Stimulated activated CD8-positive, alpha-beta memory T cell treated with anti-CD3 and anti-CD28 coated beads, Interleukin-7, amount 100 ng/mL, for 48 hours (primary cell): ENCODE data around the gene CENPO.
"Not testable (repeated sequence)": the region's sequence is repeated elsewhere in the genome, so short reads cannot be mapped to it uniquely, and the experiment has no call there.

ENCODE experiments used
- DNase-seq, 2 donors: peaks; one replicate each; pipeline ENCODE4 v3.0.0-alpha.2; 2020; ENCODE audit warnings: low read depth in 1 of 2; ENCODE audit errors: extremely low read depth in 1 of 2

Gene CENPO

DNA sequence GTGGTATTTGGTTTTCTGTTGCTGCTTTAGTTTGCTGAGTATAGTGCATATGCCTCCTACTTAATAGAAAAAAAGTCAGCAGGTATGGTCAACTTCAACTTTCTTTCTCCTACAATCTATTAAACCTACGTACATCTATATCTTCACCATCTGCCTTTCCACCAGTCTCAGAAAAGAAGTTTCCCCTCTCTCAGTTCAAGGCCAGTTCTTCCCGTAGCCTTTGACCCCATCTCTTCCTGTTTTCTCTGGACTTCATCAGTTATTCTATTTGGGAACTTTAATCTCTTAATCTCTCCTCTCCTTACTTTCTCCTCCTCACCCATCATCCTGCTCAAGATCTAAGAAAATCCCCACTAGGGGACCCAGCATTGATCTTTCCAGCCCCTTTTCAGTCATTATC lies 5.7 kb upstream of the CENPO start:
- no peak for DNase-seq

DNA sequence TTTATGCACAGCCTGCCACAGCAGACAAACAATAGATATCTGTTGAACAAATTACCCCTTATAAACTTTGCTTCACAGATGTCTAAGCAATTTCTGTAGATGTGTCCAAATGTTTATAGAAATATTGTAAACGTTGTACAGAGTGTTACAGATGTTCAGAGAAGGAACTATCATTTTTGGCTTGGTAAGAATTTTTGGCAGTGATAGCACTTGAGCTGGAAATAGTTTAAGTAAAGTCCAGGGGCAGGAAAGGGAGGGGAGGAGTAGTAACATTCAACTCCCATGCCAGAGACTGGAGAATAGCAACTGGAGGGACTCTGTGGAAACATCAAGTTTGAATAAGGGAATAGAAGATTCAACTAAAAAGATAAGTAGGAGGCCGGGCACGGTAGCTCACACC lies 4.4 kb upstream of the CENPO start:
- DNase-seq: no peak

DNA sequence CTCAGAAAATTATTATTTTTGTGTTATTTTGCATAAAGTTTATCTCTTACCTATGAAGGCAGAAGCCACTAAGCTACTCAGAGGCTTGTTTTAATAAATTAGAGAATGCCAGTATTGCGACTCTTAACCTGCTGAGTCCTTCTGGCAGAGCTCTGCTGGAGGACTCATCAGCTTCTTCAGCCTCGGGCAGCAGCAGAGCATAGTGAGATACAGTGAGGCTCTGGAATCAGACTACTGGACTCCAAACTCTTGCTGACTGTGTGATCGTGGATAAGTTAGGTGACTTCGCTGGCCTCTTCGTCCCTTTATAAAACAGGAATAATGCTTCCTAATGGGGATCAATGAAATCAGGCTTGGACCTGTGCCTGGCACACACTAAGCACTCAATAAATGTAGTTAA lies 1.8 kb upstream of the CENPO start:
- no peak for DNase-seq

DNA sequence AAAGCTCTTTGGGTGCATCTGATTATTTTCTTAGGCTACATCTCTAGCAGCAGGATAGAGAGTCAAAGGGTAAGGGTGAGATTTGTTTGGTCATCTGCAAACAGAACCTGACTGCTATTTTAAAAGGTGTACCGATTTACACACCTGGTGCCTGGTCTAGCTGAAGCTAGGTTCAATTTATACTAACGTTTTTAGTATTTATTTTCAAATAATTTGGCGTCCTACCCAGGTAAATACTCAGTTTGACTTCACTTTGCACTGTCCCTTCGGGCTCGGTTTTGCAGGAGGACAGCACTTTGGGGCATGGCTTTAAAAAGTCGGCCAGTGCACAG lies 717 bp upstream of the CENPO start:
- no peak for DNase-seq

DNA sequence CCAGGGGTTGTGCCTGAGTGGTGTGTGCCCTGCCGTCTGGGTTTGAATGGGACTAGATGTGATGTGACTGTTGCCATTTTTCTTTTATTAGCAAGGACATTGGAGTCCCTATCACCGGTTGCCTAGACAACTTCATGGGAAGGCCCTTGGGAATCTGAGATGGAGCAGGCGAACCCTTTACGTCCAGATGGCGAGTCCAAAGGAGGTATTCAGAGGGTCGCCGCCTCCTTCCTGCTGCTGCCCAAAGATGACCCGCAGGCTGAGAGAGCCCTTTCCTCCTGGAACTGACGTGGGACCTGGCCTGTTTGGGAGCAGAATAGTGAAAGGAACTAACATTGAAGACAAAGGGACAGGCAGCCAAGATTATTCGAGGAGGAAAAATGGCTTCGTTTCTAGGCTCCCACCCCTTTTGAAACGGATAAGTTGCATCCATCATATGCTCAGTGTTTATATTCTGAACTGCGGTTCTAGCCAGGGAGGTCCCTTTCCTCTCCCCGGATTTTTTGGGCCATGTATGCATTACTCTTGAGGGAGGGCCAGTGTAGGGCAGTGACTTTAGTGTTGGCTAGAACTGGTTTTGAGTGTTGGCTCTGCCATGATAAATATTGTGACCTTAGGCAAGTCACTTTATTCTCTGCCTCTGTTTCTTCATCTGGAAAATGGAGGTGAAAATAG lies 673 bp downstream of the CENPO start:
- no peak for DNase-seq

DNA sequence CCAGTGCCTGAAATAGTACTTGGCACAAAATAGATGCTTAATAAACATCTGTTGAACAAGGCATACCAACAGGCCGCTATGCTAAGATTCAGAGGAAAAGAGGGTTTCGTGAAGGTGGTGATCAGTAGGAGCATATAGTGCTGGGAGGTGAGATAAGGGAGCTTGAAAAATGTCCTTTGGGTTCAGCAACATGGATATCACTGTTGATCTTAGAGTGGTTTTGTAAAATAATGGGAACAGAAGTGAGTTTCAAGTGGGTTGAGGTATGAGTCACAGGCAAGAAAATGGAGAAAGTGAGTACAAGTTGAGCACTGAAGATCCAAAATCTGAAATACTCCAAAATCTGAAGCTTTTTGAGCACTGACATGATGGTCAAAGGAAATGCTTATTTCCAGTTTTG lies 4.4 kb downstream of the CENPO start:
- no peak for DNase-seq

DNA sequence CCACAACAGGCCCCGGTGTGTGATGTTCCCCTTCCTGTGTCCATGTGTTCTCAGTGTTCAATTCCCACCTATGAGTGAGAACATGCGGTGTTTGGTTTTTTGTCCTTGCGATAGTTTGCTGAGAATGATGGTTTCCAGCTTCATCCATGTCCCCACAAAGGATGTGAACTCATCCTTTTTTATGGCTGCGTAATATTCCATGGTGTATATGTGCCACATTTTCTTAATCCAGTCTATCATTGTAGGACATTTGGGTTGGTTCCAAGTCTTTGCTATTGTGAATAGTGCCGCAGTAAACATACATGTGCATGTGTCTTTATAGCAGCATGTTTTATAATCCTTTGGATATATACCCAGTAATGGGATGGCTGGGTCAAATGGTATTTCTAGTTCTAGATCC lies 7.3 kb downstream of the CENPO start:
- DNase-seq: not testable (repeated sequence)

DNA sequence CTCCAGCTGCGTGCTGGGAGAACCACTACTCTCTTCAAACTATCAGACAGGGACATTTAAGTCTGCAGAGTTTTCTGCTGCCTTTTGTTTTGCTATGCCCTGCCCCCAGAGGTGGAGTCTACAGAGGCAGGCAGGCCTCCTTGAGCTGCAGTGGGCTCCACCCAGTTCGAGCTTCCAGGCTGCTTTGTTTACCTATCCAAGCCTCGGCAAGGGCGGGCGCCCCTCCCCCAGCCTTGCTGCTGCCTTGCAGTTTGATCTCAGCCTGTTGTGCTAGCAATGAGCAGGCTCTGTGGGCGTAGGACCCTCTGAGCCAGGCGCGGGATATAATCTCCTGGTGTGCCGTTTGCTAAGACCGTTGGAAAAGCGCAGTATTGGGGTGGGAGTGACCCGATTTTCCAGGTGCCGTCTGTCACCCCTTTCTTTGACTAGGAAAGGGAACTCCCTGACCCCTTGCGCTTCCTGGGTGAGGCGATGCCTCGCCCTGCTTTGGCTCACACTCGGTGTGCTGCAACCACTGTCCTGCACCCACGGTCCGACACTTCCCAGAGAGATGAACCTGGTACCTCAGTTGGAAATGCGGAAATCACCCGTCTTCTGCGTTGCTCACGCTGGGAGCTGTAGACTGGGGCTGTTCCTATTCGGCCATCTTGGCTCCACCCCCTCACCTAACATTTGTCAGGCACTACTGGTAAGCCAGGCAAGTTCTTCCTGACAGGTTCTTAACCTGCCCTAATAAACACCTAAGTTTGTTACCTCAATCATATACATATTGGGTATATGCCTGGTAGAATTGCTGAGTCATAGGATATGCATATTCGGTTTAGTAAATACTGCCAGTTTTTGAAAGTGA lies 12.8 kb downstream of the CENPO start:
- not testable (repeated sequence) for DNase-seq

DNA sequence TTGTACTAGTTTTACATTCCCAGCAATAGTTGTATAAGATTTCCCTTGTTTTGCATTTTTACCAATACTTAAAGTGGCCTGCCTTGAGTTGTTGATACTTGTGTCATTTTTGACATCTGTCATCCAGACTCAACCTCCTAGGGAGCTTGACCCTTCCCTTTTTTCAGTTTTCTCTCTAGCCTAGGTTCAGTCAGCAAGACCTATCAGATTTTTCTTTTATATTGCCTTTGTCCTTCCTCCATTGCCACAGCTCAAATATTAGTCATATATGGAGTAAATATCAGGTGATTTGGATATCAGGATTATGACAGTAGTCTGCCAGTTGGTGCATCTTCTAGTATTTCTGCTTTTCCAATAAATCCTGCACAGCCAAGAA lies 13.4 kb downstream of the CENPO start:
- DNase-seq: no peak

DNA sequence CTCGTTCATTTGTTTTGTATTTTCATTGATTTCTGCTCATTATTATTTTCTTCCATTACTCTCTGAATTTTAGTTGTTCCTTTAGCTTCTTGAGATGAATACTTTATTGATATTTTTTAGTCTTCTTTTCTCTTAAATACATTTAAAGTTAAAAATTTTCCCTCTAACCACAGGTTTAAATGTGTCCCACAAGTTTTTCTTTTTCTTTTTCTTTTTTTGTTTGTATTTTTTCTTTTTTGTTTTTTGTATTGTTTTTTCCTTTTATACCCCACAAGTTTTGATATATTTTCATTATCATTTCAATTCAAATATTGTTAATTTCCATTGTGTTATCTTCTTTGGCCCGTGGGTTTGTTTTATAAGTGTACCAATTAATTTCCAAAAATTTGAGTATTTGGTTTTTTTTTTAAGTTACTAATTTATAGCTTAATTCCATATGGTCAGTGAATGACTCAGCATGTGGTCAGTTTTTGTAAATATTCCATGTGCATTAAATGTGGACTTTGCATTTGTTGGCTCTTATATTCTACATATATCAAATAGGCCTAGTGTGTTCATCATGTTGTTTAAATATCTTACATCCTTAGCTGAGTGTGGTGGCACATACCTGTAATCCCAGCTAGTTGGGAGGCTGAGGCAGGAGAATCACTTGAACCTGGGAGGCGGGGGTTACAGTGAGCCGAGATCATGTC lies 16.2 kb downstream of the CENPO start:
- DNase-seq: no peak

DNA sequence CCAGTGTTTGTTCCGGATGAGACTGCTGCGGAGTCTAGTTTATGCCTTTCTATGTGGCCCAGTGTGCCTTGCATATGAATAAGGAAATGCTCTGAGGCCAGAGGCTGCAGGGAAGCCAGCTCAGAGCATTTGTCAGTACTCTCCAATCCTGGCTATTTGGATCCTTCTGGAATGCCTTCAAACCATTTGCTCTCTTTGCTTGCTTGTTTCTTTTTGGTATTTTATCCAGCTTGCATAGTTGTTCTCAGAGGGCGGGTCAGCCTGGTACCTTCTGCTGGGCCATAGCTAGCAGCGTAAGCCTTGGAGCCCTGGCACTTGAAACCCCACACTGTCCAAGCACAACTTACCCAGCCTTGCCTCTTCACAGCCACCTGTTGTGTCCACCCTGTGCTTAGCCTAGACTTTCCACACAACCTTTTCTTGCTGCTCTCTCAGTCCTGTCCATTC lies 20.5 kb downstream of the CENPO start:
- no peak for DNase-seq

DNA sequence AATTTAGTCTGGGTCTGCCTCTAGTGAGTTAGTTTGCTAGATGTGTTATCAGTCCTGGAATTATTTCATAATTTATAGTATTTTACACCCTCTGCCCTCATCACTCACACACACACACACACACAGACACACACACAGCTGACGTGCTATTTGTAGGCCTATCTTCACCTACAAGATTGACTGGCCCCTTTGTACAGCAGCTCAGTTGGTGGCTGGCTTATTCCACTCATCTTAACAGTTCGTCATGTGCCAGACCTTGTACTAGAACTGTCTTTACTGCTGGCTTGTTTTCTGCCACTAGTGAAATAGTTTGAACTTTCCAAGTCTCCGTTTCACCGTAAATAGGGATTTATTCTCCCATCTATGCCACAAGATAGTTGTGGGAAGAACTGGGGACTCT lies 21.3 kb downstream of the CENPO start:
- no peak for DNase-seq

DNA sequence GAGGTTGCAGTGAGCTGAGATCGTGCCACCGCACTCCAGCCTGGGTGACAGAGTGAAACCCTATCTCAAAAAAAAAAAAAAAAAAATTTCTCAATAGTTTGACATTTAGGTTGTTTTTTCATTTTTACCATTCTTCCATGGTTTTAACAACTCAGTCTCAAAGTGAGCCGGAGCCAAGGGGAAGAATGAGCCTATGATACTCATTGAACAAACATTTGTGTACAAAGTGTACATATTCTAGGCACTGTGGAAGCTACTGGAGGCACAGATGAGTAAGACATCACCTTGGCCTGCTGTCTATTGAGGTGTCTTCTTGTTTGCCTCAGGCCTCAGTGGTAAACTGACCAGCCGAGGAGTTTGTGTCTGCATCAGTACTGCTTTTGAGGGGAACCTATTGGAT lies 21.9 kb downstream of the CENPO start:
- DNase-seq: no peak

DNA sequence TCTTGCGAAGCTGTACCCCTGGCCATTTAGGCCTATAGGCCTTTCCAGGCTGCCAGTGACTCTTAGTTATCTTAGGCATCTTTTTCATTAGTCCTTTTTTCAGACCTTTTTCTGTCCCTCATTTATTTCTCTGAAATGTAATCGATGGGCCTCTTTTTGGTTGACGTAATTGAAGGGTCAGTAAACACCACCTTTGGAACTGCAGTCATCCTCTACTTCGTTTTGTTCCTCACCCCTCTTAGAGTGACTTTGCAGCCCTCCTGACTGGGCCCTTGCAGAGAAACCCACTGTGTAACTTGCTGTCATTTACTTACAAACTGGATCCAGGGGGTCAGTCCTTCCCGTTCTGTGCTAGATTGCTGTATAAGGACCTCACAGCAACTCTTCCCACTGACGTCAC lies 23.2 kb downstream of the CENPO start:
- DNase-seq: no peak

DNA sequence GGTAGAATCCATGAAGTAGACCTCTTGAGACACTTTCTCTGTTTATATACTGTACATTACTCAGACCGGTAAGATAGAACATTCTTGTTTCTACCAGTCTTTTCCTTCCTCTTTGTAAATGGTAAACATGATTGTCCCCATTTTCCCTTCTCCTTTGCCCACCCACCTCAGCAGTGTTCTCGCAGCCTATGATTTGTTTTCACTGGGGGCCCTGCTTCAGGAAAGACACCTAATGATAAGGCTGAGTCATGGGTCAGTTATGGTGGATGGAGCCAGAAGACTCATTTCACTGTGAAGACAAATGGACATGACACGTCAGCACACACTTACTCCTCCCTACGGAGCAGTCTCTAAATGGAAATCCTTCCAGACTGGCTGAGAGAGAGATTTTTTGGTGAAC lies 23.7 kb downstream of the CENPO start:
- no peak for DNase-seq

DNA sequence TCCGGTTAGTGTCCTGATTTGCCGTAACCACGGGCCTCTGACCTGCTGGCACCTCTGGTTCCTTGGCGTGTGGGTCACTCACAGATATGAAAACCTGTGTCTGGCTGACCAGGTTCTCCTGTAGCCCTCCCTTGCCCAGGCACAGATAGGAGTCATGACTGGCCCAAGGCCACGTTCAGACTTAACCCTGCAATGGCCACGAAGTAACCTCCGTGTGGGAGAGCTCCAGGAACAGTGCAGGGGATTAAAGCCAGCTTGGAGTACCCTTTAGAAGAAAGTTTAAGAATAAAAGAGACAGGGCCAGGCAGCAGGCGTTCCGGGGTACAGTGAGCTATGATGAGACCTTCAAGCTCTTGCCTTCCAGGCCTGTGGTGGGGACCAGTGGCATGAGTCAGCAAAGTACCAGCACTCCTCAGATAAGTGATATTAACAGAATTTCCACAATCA lies 25.5 kb downstream of the CENPO start:
- no peak for DNase-seq

DNA sequence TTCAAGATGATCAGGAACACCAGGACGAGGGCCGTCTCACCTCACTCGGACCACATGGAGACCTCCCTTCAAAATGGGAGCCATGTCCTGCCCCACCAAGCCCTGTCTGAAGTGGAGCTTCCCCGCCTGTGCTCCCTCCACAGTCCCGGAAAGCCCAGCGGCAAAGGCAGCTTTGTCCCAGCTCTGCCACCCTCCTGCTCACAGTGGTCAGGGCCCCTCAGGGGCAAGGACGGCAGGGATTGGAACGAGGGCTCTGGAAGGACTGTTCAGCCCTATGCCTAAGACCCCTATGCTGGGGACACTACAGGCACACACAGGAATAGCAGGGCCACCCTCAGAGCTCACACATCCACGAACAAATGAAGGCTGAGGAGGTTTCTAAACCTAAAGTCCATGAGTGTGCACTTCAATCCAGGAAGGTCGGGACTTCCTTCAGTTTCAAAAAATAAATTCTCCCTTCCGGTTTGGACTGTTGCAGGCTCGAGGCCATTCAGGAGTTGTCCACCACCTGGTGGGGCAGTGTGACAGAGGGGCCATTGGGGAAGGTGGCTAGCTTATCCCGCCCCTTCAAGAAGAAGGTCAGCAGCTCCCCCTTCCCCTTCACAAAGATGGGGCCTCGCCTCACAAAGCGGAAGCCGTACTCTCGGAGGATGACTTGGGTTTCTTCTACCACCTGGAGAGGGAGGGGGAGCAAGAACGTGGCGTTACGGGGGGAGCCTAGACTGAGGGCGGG lies 26.4 kb downstream of the CENPO start:
- DNase-seq: no peak

DNA sequence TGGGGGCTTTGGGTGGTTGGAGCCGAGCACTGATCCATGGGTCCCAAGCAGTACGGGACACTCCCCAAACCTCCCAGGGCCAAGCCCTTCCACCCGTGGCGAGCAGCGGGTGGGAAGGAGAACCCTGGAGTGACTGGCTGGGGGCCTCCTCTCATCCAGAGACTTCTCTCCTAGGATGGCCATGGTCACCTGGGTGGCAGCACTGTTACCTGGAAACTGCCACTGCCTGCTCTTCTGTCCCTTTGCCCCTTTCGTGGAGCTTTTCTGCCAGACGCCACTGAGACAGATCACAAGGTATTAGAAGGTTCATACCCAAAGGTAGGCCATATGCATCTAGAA lies 26.9 kb downstream of the CENPO start:
- no peak for DNase-seq

DNA sequence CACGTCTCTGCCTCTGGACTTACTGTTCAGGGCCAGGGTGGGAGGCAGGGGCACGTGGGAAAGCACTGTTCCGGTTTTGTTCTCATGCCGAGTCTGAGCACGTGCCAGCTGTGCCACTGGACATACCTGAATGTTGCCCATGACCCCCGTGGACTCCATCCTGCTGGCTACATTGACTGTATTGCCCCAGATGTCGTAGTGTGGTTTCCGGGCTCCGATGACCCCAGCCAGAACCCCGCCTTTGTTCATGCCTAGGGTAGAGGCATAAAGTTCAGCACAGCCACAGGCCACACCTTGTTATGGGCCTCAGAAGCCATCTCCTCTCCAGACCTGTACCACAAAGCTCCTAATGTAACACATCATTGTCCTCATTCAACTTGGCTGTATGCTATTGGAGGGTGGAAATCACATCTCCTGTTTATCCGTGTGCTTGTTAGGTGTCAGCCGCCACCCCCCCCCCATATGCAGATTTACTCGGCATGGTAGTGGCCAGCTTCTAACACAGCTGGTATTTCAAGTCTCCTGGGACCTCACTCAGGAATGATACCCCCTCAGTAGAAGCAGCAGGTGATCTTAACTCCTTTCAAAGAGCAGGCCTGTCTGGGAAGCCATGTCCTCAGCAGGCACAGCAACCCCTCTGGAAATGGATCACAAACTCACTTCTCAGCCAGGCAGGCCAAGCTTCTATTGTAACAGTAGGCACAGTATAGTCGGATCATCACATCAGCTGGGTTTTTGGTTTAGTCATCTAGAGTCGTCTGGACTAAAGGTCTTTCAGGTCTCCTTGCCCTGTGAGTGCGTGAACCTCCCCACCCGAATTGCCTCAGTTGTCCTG lies 27.6 kb downstream of the CENPO start:
- no peak for DNase-seq

DNA sequence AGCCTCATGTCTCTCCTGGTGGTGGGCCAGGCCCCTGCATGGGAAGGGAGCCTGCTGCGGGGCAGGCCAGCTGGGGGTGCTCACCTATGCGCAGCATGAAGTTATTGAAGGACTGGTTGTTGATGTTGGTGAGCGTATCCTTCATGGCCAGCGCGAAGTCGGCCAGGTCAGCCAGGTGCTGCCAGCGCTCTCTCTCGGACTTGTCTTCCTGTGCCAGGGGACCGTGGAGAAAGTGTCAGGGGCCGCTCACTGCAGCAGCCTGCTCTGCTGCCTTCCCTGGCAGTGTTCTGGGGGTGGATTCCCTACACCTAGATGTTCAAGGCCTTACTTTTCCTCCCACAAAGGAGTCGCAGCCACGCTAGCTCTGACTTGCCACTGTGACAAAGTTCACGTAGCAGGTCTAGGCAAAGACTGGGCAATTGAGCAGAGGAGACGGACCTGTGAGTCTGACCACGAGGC lies 28.2 kb downstream of the CENPO start:
- no peak for DNase-seq
